Fibroblast of lung (primary cell): ENCODE measurements around the gene ARL4D. TPM values are rescaled to one million over a fixed set of nuclear protein-coding genes. Genes with fewer than 3 reads are reported as not detected.

ENCODE experiments used
- DNase-seq, 2 donors: peaks; one replicate each; pipeline versions ENCODE4 v3.0.0 to v3.0.0-alpha.2; 2010; ENCODE audit warnings: low read depth in 2 of 2
- H2AFZ ChIP-seq: 2 replicates; pipeline ENCODE4 v1.5.1; 2012; ENCODE audit warnings: low read length, control low read depth, inconsistent platforms
- H3K27ac ChIP-seq: 2 replicates; pipeline ENCODE4 v1.5.1; 2011; ENCODE audit warnings: low read length, control low read depth; ENCODE audit not compliant: insufficient read depth
- H3K27me3 ChIP-seq: 2 replicates; pipeline ENCODE4 v1.5.1; 2011; ENCODE audit warnings: mild to moderate bottlenecking, low read length; ENCODE audit not compliant: control insufficient read depth, insufficient read depth
- H3K36me3 ChIP-seq: 2 replicates; pipeline ENCODE4 v1.5.1; 2011; ENCODE audit warnings: low read length; ENCODE audit not compliant: control insufficient read depth, insufficient read depth
- H3K4me1 ChIP-seq: 2 replicates; pipeline ENCODE4 v1.5.1; 2011; ENCODE audit warnings: low read length; ENCODE audit not compliant: control insufficient read depth, insufficient read depth; ENCODE audit errors: extremely low read depth
- H3K4me2 ChIP-seq: 2 replicates; pipeline ENCODE4 v1.5.1; 2011; ENCODE audit warnings: low read length, control low read depth; ENCODE audit not compliant: insufficient read depth; ENCODE audit errors: extremely low read depth
- H3K4me3 ChIP-seq, 4 experiments: fragments of 200-600 bp in 1 of 4; sonication (generic) in 1 of 4; replicated peaks in 1 of 4; 2 replicates each; pipeline ENCODE4 v1.5.1; 2011 to 2016; ENCODE audit warnings: low read length in 4 of 4, low read depth in 3 of 4, mild to moderate bottlenecking in 3 of 4, control low read depth in 2 of 4, inconsistent platforms in 1 of 4, mixed read lengths in 1 of 4; ENCODE audit not compliant: insufficient read depth in 1 of 4; ENCODE audit errors: control extremely low read depth in 1 of 4
- H3K79me2 ChIP-seq: 2 replicates; pipeline ENCODE4 v1.5.1; 2012; ENCODE audit warnings: mild to moderate bottlenecking, low read length, inconsistent platforms; ENCODE audit not compliant: control insufficient read depth, insufficient read depth
- H3K9ac ChIP-seq: 2 replicates; pipeline ENCODE4 v1.5.1; 2011; ENCODE audit warnings: mild to moderate bottlenecking, low read length, control low read depth; ENCODE audit not compliant: insufficient read depth
- H3K9me3 ChIP-seq: 2 replicates; pipeline ENCODE4 v1.5.1; 2012; ENCODE audit warnings: low read depth, low read length; ENCODE audit not compliant: control insufficient read depth, insufficient read depth
- H4K20me1 ChIP-seq: 2 replicates; pipeline ENCODE4 v1.5.1; 2011; ENCODE audit warnings: low read length; ENCODE audit not compliant: control insufficient read depth, insufficient read depth; ENCODE audit errors: extremely low read depth
- CTCF ChIP-seq, 2 donors: IDR thresholded peaks in 1 of 2; conservative IDR thresholded peaks in 1 of 2; 1 replicate in 1 of 2; 2 replicates in 1 of 2; pipeline ENCODE4 v1.5.1; 2011 to 2012; ENCODE audit warnings: low read length in 2 of 2, control low read depth in 1 of 2, inconsistent platforms in 1 of 2, low read depth in 1 of 2, mild to moderate bottlenecking in 1 of 2
- EZH2 ChIP-seq: IDR thresholded peaks from 2 replicates; pipeline ENCODE4 v1.5.1; 2012; ENCODE audit warnings: low read length, control low read depth, mild to moderate bottlenecking; ENCODE audit errors: missing control alignments
- polyA plus RNA-seq, 2 donors: library from polyadenylated mRNA; depleted of rRNA in 1 of 2; stranded (reverse) in 1 of 2; unstranded in 1 of 2; fragments of >200 nt; gene quantifications; 2 replicates each; pipeline ENCODE4 v1.2.1, GENCODE V29; 2011 to 2012; ENCODE audit warnings: missing spikeins in 1 of 2
- total RNA-seq: library from RNA; depleted of rRNA; stranded (reverse); fragments of >200 nt; gene quantifications from 2 replicates; pipeline ENCODE4 v1.2.1, GENCODE V29; 2014

Gene ARL4D
- total and polyA plus RNA-seq, 2 donors (not counting 1 experiment from before 2014, with no cell fraction given): 12.5 to 46.4 TPM

- H3K27ac ChIP-seq: no peak overlapping the region
- no peak for DNase-seq
- no peak overlapping the region for H3K9ac ChIP-seq
- no peaks in the 10 kb centered on the region for H3K27me3 ChIP-seq
- no peaks in the 10 kb centered on the region for H3K36me3 ChIP-seq
- no peaks in the 10 kb centered on the region for H3K79me2 ChIP-seq
- no peak overlapping the region for H3K4me3 ChIP-seq
- no peaks in the 10 kb centered on the region for H3K9me3 ChIP-seq
- H3K4me1 ChIP-seq: no peaks in the 10 kb centered on the region
- no peak overlapping the region for H3K4me2 ChIP-seq
- TF ChIP-seq EZH2: no peak
- TF ChIP-seq CTCF (conservative IDR thresholded peaks at IDR 0.05 in 1 of 2, IDR thresholded peaks at IDR 0.05 in 1 of 2; ENCODE audit: low read depth in 1 of 2, low read length in 2 of 2): no peak
- H2AFZ ChIP-seq: no peak overlapping the region
- no peaks in the 10 kb centered on the region for H4K20me1 ChIP-seq
Measured at GRCh38 chr17:43351691-43352090, 47.1 kb upstream of the ARL4D start.

- Histone ChIP-seq H2AFZ (no peak overlapping the region), H4K20me1 (no peaks in the 10 kb centered on the region), H3K4me2 (no peak overlapping the region), H3K9ac (no peak overlapping the region), H3K27ac (no peak overlapping the region), H3K4me1 (no peaks in the 10 kb centered on the region), H3K27me3 (no peaks in the 10 kb centered on the region), H3K36me3 (no peaks in the 10 kb centered on the region), H3K4me3 (no peak overlapping the region), H3K9me3 (no peaks in the 10 kb centered on the region), H3K79me2 (no peaks in the 10 kb centered on the region)
- DNase-seq: no peak
- no peak for TF ChIP-seq EZH2
- TF ChIP-seq CTCF (conservative IDR thresholded peaks at IDR 0.05 in 1 of 2, IDR thresholded peaks at IDR 0.05 in 1 of 2; ENCODE audit: low read depth in 1 of 2, low read length in 2 of 2): no peak
Measured at GRCh38 chr17:43352579-43353331, 46.0 kb upstream of the ARL4D start.

GRCh38 chr17:43353393-43353792 lies 45.4 kb upstream of the ARL4D start:
- Histone ChIP-seq H2AFZ (no peak overlapping the region), H3K27ac (no peak overlapping the region), H3K79me2 (no peaks in the 10 kb centered on the region), H3K4me3 (no peak overlapping the region), H3K27me3 (no peaks in the 10 kb centered on the region), H3K4me1 (no peaks in the 10 kb centered on the region), H4K20me1 (no peaks in the 10 kb centered on the region), H3K9ac (no peak overlapping the region), H3K4me2 (no peak overlapping the region), H3K36me3 (no peaks in the 10 kb centered on the region), H3K9me3 (no peaks in the 10 kb centered on the region)
- TF ChIP-seq EZH2 (no peak), CTCF (conservative IDR thresholded peaks at IDR 0.05 in 1 of 2, IDR thresholded peaks at IDR 0.05 in 1 of 2; ENCODE audit: low read depth in 1 of 2, low read length in 2 of 2) (no peak)
- no peak for DNase-seq
